C4-2B (cell line): ENCODE results near the gene RBMS3.

Experiments
- ZFX ChIP-seq: fragments of 450-650 bp; IDR thresholded peaks from 2 replicates; pipeline ENCODE4 v1.6.1; 2017
- TF ChIP-seq, protein P1 (sequence below): fragments of 450-650 bp; conservative IDR thresholded peaks from 2 replicates; pipeline ENCODE4 v1.5.1; 2017; ENCODE audit warnings: mild to moderate bottlenecking

DNA sequence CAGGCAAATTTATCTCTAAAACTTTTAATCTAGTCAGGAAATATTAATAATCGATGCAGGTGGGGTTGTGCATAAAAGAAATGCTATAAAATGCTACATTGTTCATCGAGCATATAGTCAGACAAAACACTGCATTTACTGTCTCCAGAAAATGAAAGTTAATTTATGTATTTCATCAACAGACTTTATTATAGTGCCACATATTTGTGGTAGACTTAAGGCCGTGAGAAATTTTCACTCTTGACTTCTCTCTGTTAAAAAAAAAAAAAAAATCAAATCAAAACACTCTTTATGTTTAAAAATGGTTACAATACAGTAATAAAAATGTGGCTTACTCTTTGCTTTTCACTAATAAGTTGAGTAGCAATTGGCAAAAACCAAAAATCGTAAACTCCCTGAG lies 67.4 kb downstream of the RBMS3 start:
- TF ChIP-seq, protein P1, sequence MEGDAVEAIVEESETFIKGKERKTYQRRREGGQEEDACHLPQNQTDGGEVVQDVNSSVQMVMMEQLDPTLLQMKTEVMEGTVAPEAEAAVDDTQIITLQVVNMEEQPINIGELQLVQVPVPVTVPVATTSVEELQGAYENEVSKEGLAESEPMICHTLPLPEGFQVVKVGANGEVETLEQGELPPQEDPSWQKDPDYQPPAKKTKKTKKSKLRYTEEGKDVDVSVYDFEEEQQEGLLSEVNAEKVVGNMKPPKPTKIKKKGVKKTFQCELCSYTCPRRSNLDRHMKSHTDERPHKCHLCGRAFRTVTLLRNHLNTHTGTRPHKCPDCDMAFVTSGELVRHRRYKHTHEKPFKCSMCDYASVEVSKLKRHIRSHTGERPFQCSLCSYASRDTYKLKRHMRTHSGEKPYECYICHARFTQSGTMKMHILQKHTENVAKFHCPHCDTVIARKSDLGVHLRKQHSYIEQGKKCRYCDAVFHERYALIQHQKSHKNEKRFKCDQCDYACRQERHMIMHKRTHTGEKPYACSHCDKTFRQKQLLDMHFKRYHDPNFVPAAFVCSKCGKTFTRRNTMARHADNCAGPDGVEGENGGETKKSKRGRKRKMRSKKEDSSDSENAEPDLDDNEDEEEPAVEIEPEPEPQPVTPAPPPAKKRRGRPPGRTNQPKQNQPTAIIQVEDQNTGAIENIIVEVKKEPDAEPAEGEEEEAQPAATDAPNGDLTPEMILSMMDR, result no peak
- TF ChIP-seq ZFX, result no peak
